ENCODE data around the gene CORO1C.

- TF ChIP-seq FOSL1 (IDR thresholded peaks at IDR 0.05; ENCODE audit: low read depth) (no peak), POLR2A (IDR thresholded peaks at IDR 0.05; ENCODE audit: borderline replicate concordance, extremely low read depth, insufficient read depth, insufficient read length) (no peak), ELF1 (IDR thresholded peaks at IDR 0.05; ENCODE audit: borderline replicate concordance, low read depth) (no peak), POLR2AphosphoS5 (IDR thresholded peaks at IDR 0.05; ENCODE audit: low read depth, low read length) (no peak), EZH2 (IDR thresholded peaks at IDR 0.05) (no peak), ATF3 (IDR thresholded peaks at IDR 0.05) (no peak), TCF7L2 (IDR thresholded peaks at IDR 0.05; ENCODE audit: borderline replicate concordance, extremely low read depth, insufficient read depth, insufficient read length) (no peak), RAD21 (IDR thresholded peaks at IDR 0.05; ENCODE audit: low read depth) (no peak), ZFX (IDR thresholded peaks at IDR 0.05) (no peak), ZNF274 (IDR thresholded peaks at IDR 0.05; ENCODE audit: low read depth, low read length) (no peak), REST (IDR thresholded peaks at IDR 0.05; ENCODE audit: low read depth) (no peak)
- TF ChIP-seq, protein P1, sequence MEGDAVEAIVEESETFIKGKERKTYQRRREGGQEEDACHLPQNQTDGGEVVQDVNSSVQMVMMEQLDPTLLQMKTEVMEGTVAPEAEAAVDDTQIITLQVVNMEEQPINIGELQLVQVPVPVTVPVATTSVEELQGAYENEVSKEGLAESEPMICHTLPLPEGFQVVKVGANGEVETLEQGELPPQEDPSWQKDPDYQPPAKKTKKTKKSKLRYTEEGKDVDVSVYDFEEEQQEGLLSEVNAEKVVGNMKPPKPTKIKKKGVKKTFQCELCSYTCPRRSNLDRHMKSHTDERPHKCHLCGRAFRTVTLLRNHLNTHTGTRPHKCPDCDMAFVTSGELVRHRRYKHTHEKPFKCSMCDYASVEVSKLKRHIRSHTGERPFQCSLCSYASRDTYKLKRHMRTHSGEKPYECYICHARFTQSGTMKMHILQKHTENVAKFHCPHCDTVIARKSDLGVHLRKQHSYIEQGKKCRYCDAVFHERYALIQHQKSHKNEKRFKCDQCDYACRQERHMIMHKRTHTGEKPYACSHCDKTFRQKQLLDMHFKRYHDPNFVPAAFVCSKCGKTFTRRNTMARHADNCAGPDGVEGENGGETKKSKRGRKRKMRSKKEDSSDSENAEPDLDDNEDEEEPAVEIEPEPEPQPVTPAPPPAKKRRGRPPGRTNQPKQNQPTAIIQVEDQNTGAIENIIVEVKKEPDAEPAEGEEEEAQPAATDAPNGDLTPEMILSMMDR (IDR thresholded peaks at IDR 0.05 in 2 of 3, conservative IDR thresholded peaks at IDR 0.05 in 1 of 3; ENCODE audit: borderline replicate concordance in 1 of 3, insufficient read depth in 1 of 3, low read depth in 2 of 3, low read length in 2 of 3), result no peak
Observed at GRCh38 chr12:108613548-108613947, 117.8 kb downstream of the CORO1C start.

All from HCT116 (cell line).